Stimulated activated CD4-positive, alpha-beta T cell treated with anti-CD3 and anti-CD28 coated beads, Interleukin-12 subunit alpha, Interleukin-12 subunit beta, amount 100 ng/mL, for 4 hours (primary cell): ENCODE measurements around the gene PRPSAP1.

Experiments
- DNase-seq: peaks from one replicate; pipeline ENCODE4 v3.0.0-alpha.2; 2020

The PRPSAP1 gene

GRCh38 chr17:76263896-76264295 lies 89.8 kb downstream of the PRPSAP1 start:
- DNase-seq, result no peak

GRCh38 chr17:76262732-76263344 lies 90.9 kb downstream of the PRPSAP1 start:
- no peak for DNase-seq

GRCh38 chr17:76261421-76262215 lies 92.1 kb downstream of the PRPSAP1 start:
- DNase-seq, result no peak

GRCh38 chr17:76260669-76261068 lies 93.0 kb downstream of the PRPSAP1 start:
- DNase-seq, result no peak

GRCh38 chr17:76260220-76260619 lies 93.5 kb downstream of the PRPSAP1 start:
- no peak for DNase-seq
